GM12864 (cell line): ENCODE results near the gene KCNAB2.

ENCODE experiments used
- DNase-seq: peaks from one replicate; pipeline ENCODE4 v3.0.0-alpha.2; 2011; ENCODE audit warnings: low read depth
- H3K4me3 ChIP-seq: 2 replicates; pipeline ENCODE4 v1.5.1; 2011; ENCODE audit warnings: mild to moderate bottlenecking, low read depth, low read length, control low read depth
- CTCF ChIP-seq: IDR thresholded peaks from 2 replicates; pipeline ENCODE4 v1.5.1; 2011; ENCODE audit warnings: low read depth, mild to moderate bottlenecking, moderate library complexity, low read length, control low read depth, inconsistent platforms; ENCODE audit errors: missing control alignments

KCNAB2 gene

GRCh38 chr1:6096243-6097116 lies 50.8 kb downstream of the KCNAB2 start:
- DNase-seq = no peak
- TF ChIP-seq CTCF = no peak
- H3K4me3 ChIP-seq = no peak overlapping the region

- no peak for DNase-seq
- no peak overlapping the region for H3K4me3 ChIP-seq
- no peak for TF ChIP-seq CTCF
Measured at GRCh38 chr1:6097117-6097595, 51.5 kb downstream of the KCNAB2 start.

- H3K4me3 ChIP-seq = no peak overlapping the region
- no peak for TF ChIP-seq CTCF
- no peak for DNase-seq
Measured at GRCh38 chr1:6097824-6098223, 52.1 kb downstream of the KCNAB2 start.

- TF ChIP-seq CTCF = no peak
- no peak overlapping the region for H3K4me3 ChIP-seq
- DNase-seq = no peak
Measured at GRCh38 chr1:6098303-6099215, 52.9 kb downstream of the KCNAB2 start.

GRCh38 chr1:6099297-6099696 lies 53.6 kb downstream of the KCNAB2 start:
- no peak for DNase-seq
- no peak overlapping the region for H3K4me3 ChIP-seq
- no peak for TF ChIP-seq CTCF

GRCh38 chr1:6099787-6100765 lies 54.4 kb downstream of the KCNAB2 start:
- no peak for TF ChIP-seq CTCF
- no peak for DNase-seq
- no peak overlapping the region for H3K4me3 ChIP-seq
